ENCODE results near the gene GALNT7.

Gene GALNT7

DNA sequence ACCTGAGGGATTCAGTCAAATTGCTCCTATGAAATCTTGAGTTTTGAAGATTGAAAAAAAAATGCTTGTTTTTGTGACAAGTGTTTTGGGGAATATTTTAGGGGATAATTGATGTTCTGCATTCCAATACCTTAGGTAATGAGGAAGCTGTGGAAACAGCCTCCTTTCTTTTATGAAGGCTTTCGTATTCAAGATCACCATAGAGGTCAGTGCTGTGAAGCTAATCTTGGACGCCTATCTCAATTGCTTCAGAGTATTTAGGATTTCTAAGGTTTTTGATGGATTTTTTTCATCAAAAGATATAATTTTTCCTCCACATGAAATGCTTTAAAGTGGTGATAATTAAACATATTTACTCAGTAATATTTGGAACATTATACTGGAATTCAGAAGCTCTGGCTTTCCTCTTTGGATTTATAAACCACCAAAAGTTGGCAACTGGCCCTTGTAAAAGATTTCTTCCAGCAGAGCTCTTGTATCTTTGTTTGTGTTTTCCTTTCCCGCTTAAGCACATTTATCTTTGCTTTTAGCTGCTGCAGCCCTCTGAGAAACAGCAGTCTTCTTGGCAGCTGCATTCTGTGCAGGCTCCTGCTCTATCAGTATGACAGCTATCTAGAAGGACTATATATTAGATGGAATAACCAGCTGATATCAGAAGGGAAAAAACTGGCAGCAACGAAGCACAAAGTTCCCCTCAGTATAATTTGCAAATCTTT lies 101.9 kb downstream of the GALNT7 start:
- no peak for DNase-seq

- DNase-seq: no peak
Measured at GRCh38 chr4:173272314-173272713, 103.7 kb downstream of the GALNT7 start.

DNA sequence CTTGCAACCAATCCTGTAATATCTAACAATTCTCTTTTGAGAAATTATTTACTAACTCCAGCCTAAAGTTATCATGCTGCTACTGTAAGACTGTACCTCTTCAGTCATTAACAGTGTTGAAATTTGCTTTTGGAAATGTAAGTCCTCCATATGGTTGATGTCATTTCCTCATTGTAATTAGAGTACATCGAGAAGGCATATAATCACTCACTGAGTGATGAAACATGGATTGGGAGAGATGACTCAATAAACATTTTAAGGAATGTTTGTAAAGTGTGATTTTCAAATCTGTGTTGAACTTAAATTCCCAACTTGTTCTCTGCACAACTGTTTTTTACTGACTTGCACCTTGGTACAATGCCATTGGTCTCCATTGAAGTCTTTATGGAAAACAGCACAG lies 104.4 kb downstream of the GALNT7 start:
- DNase-seq: no peak

GRCh38 chr4:173273941-173274340 lies 105.3 kb downstream of the GALNT7 start:
- DNase-seq: no peak

DNA sequence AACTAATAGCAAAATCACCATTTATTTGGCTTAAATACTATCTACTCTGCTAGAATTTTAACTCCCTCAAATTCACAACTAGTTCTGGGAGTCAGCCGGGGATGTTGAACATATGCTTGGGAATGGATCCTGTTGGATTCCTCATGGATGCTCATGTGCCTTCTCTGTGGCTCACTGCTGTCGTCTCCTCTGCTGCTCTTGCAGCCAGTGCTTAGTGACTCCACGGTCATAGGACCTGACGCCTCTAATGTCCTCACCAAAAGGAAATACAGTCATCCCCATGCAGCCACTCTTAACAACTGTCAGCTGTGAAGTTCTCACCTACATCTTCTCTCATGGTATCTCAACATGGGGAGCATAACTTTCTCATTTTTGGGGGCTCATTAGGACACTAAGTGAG lies 106.1 kb downstream of the GALNT7 start:
- DNase-seq: no peak

GRCh38 chr4:173275150-173275549 lies 106.5 kb downstream of the GALNT7 start:
- no peak for DNase-seq

GRCh38 chr4:173277340-173277739 lies 108.7 kb downstream of the GALNT7 start:
- no peak for DNase-seq

DNA sequence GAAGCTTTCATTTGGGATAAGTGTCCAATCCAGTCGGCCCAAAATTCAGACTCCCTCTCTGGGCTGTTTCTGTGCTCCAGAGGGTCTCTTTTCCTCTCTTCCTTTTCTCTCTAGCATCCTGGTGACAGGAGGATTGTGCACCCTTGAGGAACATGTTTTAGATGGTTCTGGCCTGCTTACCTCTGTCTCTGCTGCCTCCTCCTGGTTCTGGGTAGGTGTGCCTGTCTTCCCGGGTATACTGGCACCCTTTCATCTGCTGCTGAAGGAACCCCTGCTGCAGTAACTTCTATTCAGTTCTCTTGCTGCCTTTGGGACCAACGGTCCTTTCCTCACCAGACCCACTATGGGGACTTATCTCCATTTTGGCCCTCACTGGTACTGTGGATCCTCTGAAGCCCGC lies 112.4 kb downstream of the GALNT7 start:
- no peak for DNase-seq

- no peak for DNase-seq
Measured at GRCh38 chr4:173281406-173282255, 113.0 kb downstream of the GALNT7 start.

GRCh38 chr4:173282256-173282562 lies 113.6 kb downstream of the GALNT7 start:
- no peak for DNase-seq

DNA sequence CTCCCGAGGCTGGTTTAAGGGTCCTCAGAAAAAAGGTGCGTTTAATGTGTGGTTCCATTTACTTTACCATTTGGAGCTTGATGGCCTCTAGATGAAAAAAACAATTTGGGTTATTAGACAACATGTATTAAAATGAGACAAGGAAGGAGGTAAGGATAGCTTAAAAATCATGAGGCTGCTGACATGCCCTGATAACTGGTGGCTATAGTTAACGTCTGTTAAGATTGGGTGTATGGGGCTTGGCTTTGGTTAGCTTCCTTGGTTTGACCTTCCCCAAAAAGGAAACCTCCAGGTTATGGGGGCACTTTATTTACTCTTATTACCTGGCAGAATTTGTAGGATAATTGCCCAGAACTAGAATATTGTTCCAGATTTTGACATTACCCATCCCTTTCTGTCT lies 114.0 kb downstream of the GALNT7 start:
- DNase-seq: no peak

DNA sequence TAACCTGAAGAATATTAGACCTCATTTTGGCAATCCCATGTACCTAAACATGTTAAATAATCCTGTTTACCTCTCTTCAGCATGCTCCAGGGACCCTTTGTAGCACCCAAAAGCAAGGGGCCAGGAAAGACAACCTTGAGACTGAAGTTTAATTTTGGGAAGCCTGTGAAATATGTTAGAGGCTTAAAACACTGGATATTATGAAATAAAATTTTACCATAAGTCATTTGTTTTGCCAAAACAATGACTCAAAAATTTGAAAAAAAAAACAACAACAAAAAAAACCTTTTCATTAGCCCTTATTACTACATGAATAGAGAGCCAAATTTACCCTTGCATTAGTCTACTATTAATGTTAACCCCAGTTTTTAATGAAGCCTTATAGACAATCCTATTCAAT lies 115.9 kb downstream of the GALNT7 start:
- no peak for DNase-seq

DNA sequence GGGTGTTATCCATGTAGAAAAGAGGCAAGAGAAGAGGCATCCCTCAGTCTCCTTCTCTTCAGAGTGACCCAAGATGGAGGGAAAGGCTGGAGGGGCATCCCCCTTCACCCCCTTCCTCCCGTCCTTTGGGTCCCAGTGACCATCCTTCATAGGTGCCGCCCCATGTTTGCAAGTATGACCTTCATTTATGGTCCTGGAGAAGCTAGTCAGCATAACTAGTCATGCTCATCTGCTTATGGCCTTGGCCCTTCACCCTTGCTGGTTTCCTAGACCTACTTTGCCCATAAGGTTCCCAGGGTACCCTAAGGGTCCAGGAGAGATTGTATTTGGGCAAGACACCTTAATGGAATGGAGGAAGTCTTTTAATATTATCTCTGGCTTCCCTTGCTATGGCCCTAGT lies 118.9 kb downstream of the GALNT7 start:
- no peak for DNase-seq

GRCh38 chr4:173288296-173288695 lies 119.7 kb downstream of the GALNT7 start:
- peak; percentile 82 for DNase-seq

- DNase-seq: no peak
Measured at GRCh38 chr4:173288698-173289352, 120.2 kb downstream of the GALNT7 start.

- no peak for DNase-seq
Measured at GRCh38 chr4:173289353-173289727, 120.7 kb downstream of the GALNT7 start.

DNA sequence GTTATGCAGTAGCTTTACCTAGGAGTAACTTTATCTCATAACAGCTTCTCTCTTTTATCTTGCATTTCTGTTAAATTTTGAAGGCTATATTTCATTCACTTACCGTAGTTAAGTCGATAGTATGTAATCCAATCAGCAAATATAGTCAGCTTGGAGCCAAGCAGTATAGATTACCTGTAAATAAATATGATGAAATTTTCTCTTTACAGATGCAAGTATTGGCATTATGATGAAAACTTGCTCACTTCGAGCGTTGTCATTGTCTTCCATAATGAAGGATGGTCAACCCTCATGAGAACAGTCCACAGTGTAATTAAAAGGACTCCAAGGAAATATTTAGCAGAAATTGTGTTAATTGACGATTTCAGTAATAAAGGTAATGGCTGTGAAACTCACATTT lies 123.3 kb downstream of the GALNT7 start:
- no peak for DNase-seq

- no peak for DNase-seq
Measured at GRCh38 chr4:173293663-173294062, 125.1 kb downstream of the GALNT7 start.

DNA sequence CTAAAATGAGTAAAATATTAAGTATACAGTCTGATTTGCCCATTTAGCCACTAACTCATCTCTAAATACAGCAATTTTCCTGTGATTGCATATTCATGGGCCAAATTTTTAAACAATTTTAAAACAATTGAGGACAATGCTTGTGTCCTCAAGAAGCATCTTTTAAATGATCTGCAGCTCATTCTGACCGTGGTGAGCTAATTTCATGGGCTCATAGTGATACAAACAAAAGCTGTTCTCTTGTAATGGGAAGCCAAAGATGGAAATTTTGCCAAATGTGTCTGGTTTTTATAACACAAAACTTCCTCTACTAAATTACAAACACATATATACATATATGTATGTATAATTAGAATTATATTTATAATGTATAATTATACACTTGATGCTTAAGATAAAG lies 125.8 kb downstream of the GALNT7 start:
- DNase-seq: no peak

DNA sequence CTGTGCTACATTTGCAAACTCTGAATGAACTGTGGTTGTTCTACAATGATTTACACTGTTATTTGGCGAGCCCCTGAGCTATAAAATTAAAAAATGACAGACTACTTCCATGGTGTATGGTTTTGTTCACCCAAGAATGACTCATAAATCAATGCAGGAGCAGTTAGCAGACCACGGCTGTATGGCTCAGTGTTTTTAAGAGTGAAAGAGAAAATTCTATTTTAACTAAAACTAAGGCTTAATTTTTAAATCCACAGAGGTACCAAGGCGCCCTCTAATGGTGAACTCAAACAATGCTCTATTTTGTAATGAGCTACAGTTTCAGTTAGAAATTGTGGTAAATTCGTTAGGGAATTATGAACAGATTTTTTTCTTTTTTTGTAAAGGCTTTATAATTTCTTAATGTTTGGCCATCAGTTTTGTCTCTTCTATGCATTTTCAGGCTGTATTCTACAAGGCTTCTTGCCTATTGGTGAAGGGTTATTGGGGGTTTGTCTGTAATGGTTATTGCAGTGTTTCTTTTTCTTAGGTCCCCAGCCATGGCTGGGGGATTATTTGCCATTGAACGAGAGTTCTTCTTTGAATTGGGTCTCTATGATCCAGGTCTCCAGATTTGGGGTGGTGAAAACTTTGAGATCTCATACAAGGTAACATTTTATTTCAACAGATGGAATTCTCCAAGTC lies 133.0 kb downstream of the GALNT7 start:
- DNase-seq: no peak

DNA sequence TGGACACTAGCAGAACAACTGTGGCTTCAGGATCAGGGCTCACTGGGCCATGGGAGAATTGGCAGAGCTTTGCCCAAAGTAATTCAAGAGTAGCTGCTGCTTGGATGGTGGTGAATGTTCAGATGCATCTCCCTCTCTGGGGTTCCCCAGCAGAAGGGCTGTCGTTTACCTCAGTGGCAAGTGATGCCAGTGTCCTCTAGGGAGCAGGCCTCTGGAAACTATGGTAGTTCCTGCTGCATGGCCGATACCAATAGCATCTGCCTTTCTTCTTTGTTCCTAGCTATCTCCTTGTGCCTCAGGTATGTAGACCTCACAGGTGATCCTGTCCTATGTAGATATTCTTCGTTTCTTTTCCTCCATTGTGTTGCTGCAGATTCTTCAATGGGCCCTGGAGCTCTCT lies 139.2 kb downstream of the GALNT7 start:
- DNase-seq: no peak

DNA sequence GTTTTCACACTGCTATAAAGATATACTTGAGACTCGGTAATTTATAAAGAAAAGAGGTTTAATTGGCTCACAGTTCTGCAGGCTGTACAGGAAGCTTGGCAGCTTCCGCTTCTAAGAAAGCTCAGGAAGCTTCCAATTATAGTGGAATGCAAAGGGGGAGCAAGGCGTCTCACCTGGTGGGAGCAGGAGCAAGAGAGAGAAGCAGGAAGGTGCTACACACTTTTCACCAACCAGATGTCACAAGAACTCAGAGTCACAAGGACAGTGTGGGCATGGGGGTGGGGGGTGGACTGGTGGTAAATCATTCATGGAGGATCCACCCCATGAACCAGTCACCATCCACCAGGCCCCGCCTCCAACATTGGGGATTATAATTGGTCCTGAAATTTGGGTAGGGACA lies 142.8 kb downstream of the GALNT7 start:
- no peak for DNase-seq

DNA sequence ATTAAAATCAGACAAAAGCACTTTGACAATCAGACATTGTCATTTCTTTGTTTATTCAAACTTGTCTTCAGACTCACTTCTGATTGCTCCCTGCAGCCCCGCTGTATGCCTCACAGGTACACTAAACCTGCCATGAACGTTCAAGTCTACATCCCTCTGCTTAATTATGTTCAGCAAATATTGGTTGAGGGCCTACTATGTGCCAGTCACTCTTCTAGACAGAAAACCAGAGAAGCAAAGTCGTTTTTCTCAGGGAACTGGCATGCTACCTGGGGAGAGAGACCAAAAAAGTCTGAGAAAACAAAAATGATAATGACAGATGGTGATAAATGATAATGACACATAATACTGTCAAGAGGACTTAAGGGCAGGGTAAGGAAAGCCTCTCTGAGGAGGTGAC lies 146.1 kb downstream of the GALNT7 start:
- no peak for DNase-seq

DNA sequence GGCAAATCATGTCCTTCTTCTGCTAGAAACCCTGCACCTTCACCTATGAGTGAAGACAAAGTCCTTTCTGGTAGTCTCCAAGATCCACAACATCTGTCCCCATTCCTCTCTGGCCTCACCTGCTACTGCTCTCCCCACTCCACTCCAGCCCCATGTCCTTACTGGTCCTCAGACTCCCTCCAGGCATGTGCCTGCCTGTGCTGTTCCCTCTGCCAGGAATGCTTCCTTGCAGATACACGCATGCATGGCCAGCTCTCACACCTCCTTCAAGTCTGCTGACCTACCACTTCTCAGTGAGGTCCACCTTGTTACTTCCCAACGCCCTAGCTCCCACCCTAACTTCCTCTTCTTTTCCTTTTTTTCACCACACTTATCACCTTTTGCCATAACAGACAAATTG lies 147.4 kb downstream of the GALNT7 start:
- DNase-seq: no peak
